HG03159 (cell line): ENCODE results near the gene MAPRE3.
"Not testable (repeated sequence)": the region's sequence is repeated elsewhere in the genome, so short reads cannot be mapped to it uniquely, and the experiment has no call there.

Experiments
- ATAC-seq: cut with Tn5 transposase; IDR thresholded peaks from one replicate; pipeline ENCODE4 v1.9.1; 2021; ENCODE audit warnings: mild to moderate bottlenecking, moderate library complexity; ENCODE audit not compliant: unreplicated experiment

MAPRE3 gene

DNA sequence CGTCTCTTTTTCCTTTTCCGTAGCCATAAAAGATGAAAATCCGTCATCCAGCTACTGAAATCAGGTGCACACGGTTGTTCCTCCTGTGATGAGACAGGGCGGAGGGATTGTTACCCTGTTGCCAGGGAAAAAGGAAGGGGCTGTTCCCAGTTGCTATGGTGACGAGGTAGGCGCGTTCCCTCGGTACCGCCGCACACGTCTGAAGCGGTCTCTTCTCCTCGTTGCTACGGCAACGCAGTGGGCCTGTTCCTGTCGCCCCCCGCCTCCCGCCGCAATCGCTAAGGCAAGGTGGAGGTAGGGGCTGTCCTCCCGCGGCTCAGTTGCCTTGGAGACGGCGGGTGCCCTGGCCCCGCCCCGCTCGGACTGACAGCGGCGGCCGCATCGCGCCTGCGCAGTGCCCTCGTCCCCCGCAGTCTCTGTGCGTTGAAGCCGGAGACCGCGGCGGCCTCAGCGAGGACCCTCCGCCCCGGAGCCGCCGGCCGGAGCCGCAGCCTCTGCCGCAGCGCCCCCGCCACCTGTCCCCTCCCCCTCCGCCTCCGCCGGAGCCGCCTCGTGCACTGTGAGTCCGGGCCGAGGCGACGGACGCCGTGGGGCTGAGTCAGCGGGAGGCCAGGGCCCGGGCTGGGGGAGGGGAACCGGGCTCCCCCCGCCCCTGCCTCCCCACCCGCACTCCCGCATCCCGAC lies at the start of gene MAPRE3:
MAPRE3 (plus strand) TSS at position 394 of the 684 bp plus-strand sequence. CDS start 51,582 bp downstream, outside the sequence.
- ATAC-seq, result peak; percentile 73

- no peak for ATAC-seq
Observed at GRCh38 chr2:26921323-26921722, 49.1 kb upstream of the MAPRE3 start.

DNA sequence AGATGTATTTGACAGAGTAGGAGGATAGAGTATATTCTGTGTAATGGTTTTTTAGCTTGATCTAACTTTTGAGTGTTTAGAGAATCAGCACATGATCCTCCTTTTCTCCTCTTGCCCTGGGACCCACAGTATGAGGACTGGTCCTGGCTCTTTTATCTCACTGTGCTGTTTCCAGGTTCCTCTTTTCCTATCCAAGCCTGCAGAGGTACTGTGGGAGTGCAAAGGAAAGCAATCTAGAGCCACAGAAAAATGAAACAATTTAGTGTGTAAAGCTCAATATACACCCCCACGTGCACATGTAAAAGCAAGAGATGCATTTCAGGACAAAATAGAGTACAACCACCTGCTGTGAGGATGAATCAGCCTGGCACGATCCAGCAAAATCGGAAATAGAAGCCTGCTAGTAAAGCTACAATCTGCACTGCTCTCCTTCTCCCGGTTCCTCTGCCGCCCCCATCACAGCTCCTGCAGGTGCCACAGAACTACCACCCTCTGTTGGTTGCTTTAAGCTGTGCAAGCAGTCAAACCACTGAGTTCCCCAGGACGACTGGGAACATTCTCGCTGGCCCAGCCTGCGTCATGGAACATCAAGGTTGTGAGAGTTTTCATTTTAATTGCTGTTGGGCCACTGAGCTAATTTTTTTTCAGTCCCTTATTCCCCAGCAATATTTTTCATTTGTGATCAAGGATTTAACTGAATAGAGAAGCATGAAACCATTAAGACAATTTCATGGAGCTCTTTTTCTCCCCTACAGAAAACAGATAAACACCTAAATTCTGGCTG lies 47.8 kb upstream of the MAPRE3 start:
- ATAC-seq, result no peak

DNA sequence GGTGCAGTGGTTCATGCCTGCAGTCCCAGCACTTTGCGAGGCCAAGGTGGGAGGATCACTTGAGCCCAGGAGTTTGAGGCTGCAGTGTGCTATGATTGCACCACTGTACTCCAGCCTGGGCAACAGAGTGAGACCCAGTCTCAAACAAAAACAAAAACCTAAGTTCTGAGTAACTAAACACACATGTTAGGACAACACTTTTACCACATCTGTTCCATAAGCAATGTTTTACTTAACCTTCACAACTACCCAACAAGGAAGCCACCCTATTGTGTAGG lies 47.3 kb upstream of the MAPRE3 start:
- ATAC-seq, result not testable (repeated sequence)

DNA sequence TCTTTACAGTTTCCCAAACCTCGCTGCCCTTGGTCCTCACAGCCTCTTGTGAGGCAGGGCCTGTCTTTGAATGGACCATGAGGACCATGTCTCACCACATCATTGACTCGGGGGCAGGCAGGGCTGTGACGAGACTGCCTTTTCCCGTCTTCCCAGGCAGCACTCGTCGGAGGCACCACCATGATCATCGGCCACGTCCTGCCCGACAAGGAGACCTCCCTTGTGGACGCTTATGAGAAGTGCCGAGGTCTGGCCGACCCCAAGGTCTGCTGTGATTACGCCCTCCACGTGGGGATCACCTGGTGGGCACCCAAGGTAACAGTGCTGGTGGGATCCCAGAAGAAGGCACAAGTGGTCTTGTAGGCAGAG lies 45.7 kb upstream of the MAPRE3 start:
- ATAC-seq, result no peak

DNA sequence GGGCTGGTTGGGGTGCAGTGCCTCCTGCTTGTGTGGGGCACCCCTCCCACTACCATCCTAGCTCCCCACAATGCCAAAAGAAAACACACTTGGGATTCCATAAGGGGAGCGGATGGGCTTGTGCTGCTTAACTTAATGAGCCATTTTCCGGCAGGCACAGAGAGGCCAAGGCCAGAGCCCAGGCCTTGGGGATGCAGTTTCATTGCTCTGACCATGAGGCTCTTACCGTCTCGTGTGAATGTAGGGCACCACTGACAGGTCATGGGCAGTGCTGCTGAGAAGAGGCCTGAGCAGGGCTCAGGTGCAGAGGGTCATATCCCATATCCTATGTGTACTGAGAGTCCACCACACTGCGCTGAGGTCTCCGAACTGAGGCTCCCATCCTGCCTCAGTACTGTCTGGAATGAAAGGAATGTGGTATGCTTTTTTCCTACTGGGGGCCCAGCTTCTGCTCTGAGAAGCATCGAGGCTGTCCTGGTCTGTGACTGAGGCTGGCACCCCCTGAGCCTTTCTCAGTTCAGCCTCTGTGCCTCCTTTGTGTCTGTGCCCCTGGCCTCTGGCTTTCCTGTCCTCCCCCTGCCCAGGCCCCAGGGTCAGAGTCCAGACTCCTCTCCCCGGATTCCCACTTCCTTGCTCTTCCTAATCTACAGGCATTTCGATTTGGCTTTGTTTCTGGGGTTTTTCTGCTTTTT lies 45.2 kb upstream of the MAPRE3 start:
- no peak for ATAC-seq

GRCh38 chr2:26927221-26927620 lies 43.2 kb upstream of the MAPRE3 start:
- ATAC-seq, result no peak

DNA sequence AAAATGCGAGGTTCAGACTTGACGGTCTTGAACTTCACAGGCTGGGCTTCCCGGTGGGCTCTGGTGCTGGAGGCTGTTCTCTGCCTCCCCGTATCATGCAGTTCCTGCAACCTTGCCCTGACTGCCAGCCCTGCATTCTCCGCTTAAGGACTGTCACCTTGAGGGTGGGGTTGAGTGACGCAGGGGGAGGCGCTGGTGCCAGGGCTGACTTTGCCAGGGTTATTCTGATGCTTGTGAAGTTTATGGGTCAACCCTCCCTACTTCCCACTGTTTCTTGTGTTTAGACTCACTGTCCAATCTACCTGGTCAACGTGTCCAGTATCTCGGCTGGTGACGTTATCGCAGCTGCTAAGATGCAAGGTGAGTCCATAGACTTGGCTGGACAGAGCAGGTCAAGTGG lies 37.5 kb upstream of the MAPRE3 start:
- ATAC-seq, result no peak

GRCh38 chr2:26933431-26934334 lies 36.8 kb upstream of the MAPRE3 start:
- ATAC-seq, result no peak

GRCh38 chr2:26934335-26934724 lies 36.1 kb upstream of the MAPRE3 start:
- no peak for ATAC-seq

- ATAC-seq, result no peak
Observed at GRCh38 chr2:26934985-26935384, 35.5 kb upstream of the MAPRE3 start.

DNA sequence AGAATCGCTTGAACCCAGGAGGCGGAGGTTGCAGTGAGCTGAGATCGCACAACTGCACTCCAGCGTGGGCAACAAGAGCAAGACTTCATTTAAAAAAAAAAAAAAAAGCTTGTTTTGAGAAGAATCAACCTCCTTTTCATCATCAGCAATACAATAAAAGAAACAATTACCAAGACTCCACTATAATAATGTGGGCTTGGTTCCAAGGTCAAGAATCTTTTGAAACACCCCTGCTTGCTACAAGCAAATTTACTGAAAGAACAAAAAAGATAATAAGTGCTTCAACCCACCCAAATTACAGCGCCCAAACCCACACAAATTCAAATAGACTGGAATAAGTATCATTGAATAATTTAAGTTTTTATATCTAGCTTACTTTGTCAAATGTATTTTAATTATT lies 33.6 kb upstream of the MAPRE3 start:
- ATAC-seq, result no peak

DNA sequence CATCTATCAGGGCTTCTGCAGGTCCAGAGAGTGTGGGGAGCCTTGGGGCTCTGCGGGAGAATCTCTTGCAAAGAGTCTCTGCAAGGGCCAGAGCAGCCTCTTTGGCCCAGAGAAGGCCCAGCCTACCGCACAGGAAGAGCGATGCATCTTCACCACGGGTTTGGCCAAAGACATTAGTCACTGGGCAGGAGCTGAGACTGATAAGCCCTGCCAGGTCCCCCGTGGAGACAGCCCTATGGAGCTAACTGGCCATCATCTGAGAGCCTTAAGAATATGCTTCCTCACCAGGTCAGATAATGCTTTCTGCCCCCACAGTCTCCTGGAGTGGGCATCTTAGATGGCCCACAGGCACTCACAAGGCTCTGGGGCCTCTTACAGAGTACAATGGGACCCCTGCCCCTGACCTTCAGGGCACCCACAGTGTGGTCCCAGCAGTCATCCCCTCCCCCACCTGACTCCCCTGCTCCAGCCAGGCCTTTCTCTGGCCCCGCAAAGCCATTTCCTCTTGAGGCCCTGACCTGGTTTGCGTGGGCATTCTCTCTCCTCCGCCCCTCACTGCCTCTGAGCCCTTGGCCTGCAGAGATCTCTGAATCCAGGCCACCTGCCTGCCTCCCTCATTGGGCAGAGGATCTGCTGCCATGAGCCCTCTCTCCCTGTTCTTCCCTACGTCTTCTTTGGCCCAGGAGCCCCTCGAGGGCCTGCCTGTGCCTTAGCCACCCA lies 31.9 kb upstream of the MAPRE3 start:
- ATAC-seq, result no peak

- ATAC-seq, result no peak
Observed at GRCh38 chr2:26940001-26940400, 30.4 kb upstream of the MAPRE3 start.

DNA sequence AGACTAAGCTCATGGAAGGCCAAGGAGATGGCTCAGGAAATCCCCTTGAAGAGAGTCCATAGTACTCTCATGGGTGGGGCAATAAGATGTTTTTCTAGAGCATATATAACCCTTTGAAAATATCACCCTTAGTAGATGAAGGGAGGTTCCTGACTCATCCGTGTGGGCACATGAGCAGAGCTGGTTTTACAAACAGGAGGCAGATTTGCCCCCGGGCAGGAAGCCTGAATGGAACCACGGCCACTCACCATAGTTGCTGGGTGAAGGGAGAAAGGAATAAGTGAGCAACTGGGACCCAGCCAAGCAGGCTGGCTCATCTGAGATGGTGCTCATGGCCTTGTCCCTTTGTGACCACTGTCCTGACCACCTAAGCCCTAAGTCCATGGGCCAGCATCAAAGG lies 29.0 kb upstream of the MAPRE3 start:
- ATAC-seq, result no peak

GRCh38 chr2:26942543-26943295 lies 27.7 kb upstream of the MAPRE3 start:
- ATAC-seq, result no peak

DNA sequence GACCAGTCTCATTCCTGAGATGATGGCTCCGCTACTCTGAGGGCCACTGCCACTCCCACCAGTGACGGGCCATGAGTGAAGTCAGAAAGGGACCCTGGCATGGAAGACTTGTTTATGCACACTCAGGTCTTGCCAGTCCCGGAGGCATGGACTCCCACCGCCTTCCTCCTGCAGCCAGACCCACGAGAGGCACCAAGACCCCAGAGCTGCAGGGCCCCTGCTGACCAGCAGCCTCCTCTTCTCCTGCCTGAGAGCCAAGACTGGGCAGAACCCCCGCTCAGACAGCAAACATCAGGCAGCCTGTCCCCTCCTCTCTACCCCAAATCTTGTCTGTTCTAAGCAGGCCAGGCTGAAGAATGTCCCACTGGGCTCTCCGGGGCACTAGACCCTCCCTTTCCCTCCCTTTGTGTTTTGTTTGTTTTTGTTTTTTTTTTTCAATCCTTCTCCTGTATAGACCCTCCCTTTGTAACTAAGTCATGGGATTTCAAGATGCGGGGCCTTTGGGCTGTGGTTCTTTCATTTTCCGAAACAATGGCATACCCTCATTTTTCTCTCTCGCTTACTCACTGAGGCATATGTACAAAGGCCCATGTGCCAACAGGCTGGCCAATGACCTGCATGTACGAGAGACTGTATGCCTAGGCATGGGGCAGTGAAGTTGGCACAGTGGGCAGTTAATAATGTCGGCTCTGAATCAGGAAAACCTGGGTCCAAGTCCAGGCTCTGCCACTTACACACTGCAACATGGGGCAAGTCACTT lies 24.3 kb upstream of the MAPRE3 start:
- no peak for ATAC-seq

- no peak for ATAC-seq
Observed at GRCh38 chr2:26946841-26947784, 23.3 kb upstream of the MAPRE3 start.
